Prostate gland (tissue), 2 donors: ENCODE data around the gene NUP107. TPM values are rescaled to one million over a fixed set of nuclear protein-coding genes. Genes with fewer than 3 reads are reported as not detected.

Experiments
- DNase-seq: peaks from one replicate; pipeline ENCODE4 v3.0.0-alpha.2; 2019; ENCODE audit warnings: low spot score
- H3K27ac ChIP-seq, 2 donors: fragments of 200-600 bp; sonication (generic); 2 replicates each; pipeline ENCODE4 v1.5.1; 2017 to 2019
- H3K27me3 ChIP-seq: fragments of 200-600 bp; sonication (generic); replicated peaks from 2 replicates; pipeline ENCODE4 v1.5.1; 2019; ENCODE audit not compliant: insufficient read depth
- H3K36me3 ChIP-seq, 2 donors: fragments of 200-600 bp; sonication (generic); 1 replicate in 1 of 2; 2 replicates in 1 of 2; pipeline versions ENCODE4 v1.5.1 to v1.8.1; 2017 to 2019
- H3K4me1 ChIP-seq: fragments of 200-600 bp; sonication (generic); replicated peaks from 2 replicates; pipeline ENCODE4 v1.5.1; 2019
- H3K4me3 ChIP-seq, 2 donors: fragments of 200-600 bp; sonication (generic); 2 replicates each; pipeline ENCODE4 v1.5.1; 2017 to 2019
- H3K9me3 ChIP-seq: fragments of 200-600 bp; sonication (generic); 2 replicates; pipeline ENCODE4 v1.5.1; 2017
- CTCF ChIP-seq, 4 experiments: fragments of 200-600 bp in 2 of 4; fragments of 450-650 bp in 2 of 4; sonication (generic) in 2 of 4; IDR thresholded peaks; 1 replicate in 3 of 4; 2 replicates in 1 of 4; pipeline ENCODE4 v1.5.1; 2016 to 2019; ENCODE audit warnings: antibody characterized with exemption in 4 of 4, mild to moderate bottlenecking in 2 of 4, moderate library complexity in 2 of 4
- POLR2A ChIP-seq: fragments of 450-650 bp; IDR thresholded peaks from one replicate; pipeline ENCODE4 v1.6.1; 2016; ENCODE audit warnings: antibody characterized with exemption, mild to moderate bottlenecking
- POLR2AphosphoS5 ChIP-seq: sonication (generic); formaldehyde crosslinking; IDR thresholded peaks from one replicate; pipeline ENCODE4 v1.6.1; 2017; ENCODE audit warnings: antibody characterized with exemption
- WGBS: methylation state at CpG from one replicate; pipeline ENCODE4 v1.1.5; 2018; 5-methylcytosine and 5-hydroxymethylcytosine counted together
- intact Hi-C: fragments of 100-400 bp; cut with DNase I; formaldehyde crosslinking; loops from one replicate; pipeline ENCODE4 v1.14.2; 2022
- total RNA-seq, 2 donors: library from RNA; depleted of rRNA; stranded (reverse); fragments of >200 nt; gene quantifications; one replicate each; pipeline ENCODE4 v1.1.0, GENCODE V29; 2016

The NUP107 gene
- total RNA-seq, 2 donors from 2014 or later = 27.9 to 37.0 TPM

- peak; percentile 77 for TF ChIP-seq POLR2A
- TF ChIP-seq CTCF (IDR thresholded peaks at IDR 0.05) = no peak
- TF ChIP-seq POLR2AphosphoS5 = peak; percentile 94
- no peaks in the 10 kb centered on the region for H3K36me3 ChIP-seq
- H3K4me3 ChIP-seq = peak within 1 kb of the TSS; percentile 58 to 76
- WGBS = 0% methylated on average over 52 of the region's 52 CpGs
- no peaks in the 10 kb centered on the region for H3K9me3 ChIP-seq
- H3K4me1 ChIP-seq = peaks cover 4% of the 10 kb centered on the region
- no peaks in the 10 kb centered on the region for H3K27me3 ChIP-seq
- peak within 1 kb of the TSS; percentile 69 to 77 for H3K27ac ChIP-seq
- DNase-seq = peak; percentile 90
- intact Hi-C loops = loop anchor here (2.0 kb wide), 1 partner anchor 63 kb away; the partner anchor contains the start of gene MDM2
Observed at GRCh38 chr12:68745904-68746571, 59.3 kb downstream of the NUP107 start, which contains the start of gene SLC35E3. SLC35E3 (plus strand) TSS chr12:68746176; CDS start chr12:68746378, 202 bp downstream.

DNA sequence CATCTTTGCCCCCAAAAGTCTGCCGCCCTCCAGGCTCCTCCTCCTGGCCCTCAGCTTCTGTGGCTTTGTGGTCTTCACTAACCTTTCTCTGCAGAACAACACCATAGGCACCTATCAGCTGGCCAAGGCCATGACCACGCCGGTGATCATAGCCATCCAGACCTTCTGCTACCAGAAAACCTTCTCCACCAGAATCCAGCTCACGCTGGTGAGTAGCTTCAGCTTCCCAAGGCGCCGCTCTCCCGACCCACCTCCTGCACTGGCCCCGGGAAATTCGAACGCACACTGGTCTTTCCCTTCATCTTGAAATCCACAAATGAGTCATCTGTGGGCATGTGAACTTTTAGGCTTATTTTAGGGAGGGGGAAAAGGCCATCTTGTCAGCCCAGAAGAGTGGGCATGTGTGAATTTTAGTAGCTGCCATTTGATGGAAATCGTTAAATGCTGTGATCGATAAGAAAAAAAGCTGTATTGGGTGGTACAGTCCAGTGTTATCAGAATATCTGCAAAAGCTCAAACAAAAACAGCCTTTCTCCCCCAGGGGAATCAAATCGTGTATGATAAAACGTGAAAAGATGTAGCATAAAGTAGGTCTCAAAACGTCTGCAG lies 59.9 kb downstream of the NUP107 start:
- Histone ChIP-seq H3K9me3 (no peaks in the 10 kb centered on the region), H3K4me3 (peak overlapping the region; percentile 58 to 76), H3K27me3 (no peaks in the 10 kb centered on the region), H3K36me3 (no peaks in the 10 kb centered on the region), H3K27ac (peak overlapping the region; percentile 69 to 77), H3K4me1 (peaks cover 4% of the 10 kb centered on the region)
- WGBS = 3% methylated on average over 15 of the region's 15 CpGs
- peak; percentile 42 for DNase-seq
- intact Hi-C loops = loop anchor here (2.0 kb wide), 1 partner anchor 62 kb away; the partner anchor contains the start of gene MDM2
- TF ChIP-seq POLR2A (no peak), POLR2AphosphoS5 (no peak), CTCF (IDR thresholded peaks at IDR 0.05) (no peak)

GRCh38 chr12:68749443-68749842 lies 62.7 kb downstream of the NUP107 start:
- Histone ChIP-seq H3K27me3 (no peaks in the 10 kb centered on the region), H3K9me3 (no peaks in the 10 kb centered on the region), H3K36me3 (no peaks in the 10 kb centered on the region), H3K4me3 (no peak overlapping the region), H3K4me1 (peaks cover 4% of the 10 kb centered on the region), H3K27ac (no peak overlapping the region)
- no peak for DNase-seq
- intact Hi-C loops = no loop called here
- TF ChIP-seq POLR2AphosphoS5 = no peak
- no peak for TF ChIP-seq POLR2A
- no peak for TF ChIP-seq CTCF (IDR thresholded peaks at IDR 0.05)
- 88% methylated on average over 3 of the region's 3 CpGs for WGBS

DNA sequence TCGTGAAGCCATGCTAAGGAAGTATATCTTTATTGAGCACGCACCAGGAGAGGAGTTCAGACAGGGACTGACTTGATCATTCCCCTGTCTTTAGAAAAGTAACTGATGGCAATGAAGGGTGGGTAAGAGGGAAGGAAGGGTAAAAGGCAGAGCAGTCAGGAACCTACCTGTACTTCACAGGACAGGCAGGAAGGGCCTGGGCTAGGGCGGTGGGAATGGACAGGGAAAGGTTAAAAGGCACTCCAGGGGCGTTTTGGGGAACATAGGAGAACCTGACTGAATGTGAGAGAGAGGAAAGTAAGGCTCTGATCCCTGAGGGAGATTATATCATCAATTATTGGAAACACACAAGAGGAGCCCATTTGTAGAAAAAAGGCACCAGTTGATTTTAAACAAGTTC lies 63.1 kb downstream of the NUP107 start:
- no peak for TF ChIP-seq POLR2AphosphoS5
- no peak for TF ChIP-seq POLR2A
- no peak for TF ChIP-seq CTCF (IDR thresholded peaks at IDR 0.05)
- WGBS = 84% methylated on average over 4 of the region's 4 CpGs
- no peaks in the 10 kb centered on the region for H3K27me3 ChIP-seq
- no peak for DNase-seq
- intact Hi-C loops = no loop called here
- no peak overlapping the region for H3K4me3 ChIP-seq
- H3K36me3 ChIP-seq = no peaks in the 10 kb centered on the region
- H3K4me1 ChIP-seq = peaks cover 4% of the 10 kb centered on the region
- H3K27ac ChIP-seq = no peak overlapping the region
- no peaks in the 10 kb centered on the region for H3K9me3 ChIP-seq
